RWPE2 (cell line): ENCODE data around the gene CERK.

Experiments used
- ATAC-seq: fragments of 200-7000 bp; cut with Tn5 transposase; 3 replicates; pipeline ENCODE4 v1.9.1; 2021; ENCODE audit warnings: low read depth
- DNase-seq: peaks from one replicate; pipeline ENCODE4 v3.0.0-alpha.2; 2020; ENCODE audit warnings: low spot score
- H3K27ac ChIP-seq: fragments of 450-650 bp; 2 replicates; pipeline ENCODE4 v1.5.1; 2017; ENCODE audit warnings: mild to moderate bottlenecking; ENCODE audit not compliant: poor library complexity, severe bottlenecking
- H3K27me3 ChIP-seq: fragments of 250-450 bp; sonication (Bioruptor Pico); 2 replicates; pipeline ENCODE4 v1.5.1; 2021; ENCODE audit warnings: mild to moderate bottlenecking, moderate library complexity; ENCODE audit not compliant: insufficient read depth, poor library complexity, severe bottlenecking
- H3K36me3 ChIP-seq: fragments of 250-450 bp; sonication (Bioruptor Pico); 2 replicates; pipeline ENCODE4 v1.5.1; 2020; ENCODE audit warnings: low read depth, mild to moderate bottlenecking, moderate library complexity
- H3K4me1 ChIP-seq: fragments of 250-450 bp; sonication (Bioruptor Pico); 2 replicates; pipeline ENCODE4 v1.5.1; 2021; ENCODE audit warnings: mild to moderate bottlenecking, moderate library complexity; ENCODE audit not compliant: insufficient read depth, poor library complexity, severe bottlenecking
- H3K4me3 ChIP-seq: fragments of 250-450 bp; sonication (Bioruptor Pico); 2 replicates; pipeline ENCODE4 v1.5.1; 2021; ENCODE audit warnings: mild to moderate bottlenecking, moderate library complexity; ENCODE audit not compliant: severe bottlenecking
- H3K9me3 ChIP-seq: fragments of 250-450 bp; sonication (Bioruptor Pico); 2 replicates; pipeline ENCODE4 v1.5.1; 2021; ENCODE audit warnings: mild to moderate bottlenecking, moderate library complexity; ENCODE audit not compliant: severe bottlenecking
- TF ChIP-seq, protein P1 (sequence below): fragments of 450-650 bp; IDR thresholded peaks from one replicate; pipeline ENCODE4 v1.5.1; 2017; ENCODE audit warnings: mild to moderate bottlenecking, moderate library complexity; ENCODE audit not compliant: poor library complexity, severe bottlenecking

CERK gene

GRCh38 chr22:46726986-46727317 lies 11.1 kb downstream of the CERK start:
- Histone ChIP-seq H3K36me3 (no peaks in the 10 kb centered on the region), H3K9me3 (no peaks in the 10 kb centered on the region), H3K4me3 (no peak overlapping the region), H3K4me1 (peaks cover 10% of the 10 kb centered on the region), H3K27me3 (no peaks in the 10 kb centered on the region), H3K27ac (no peak overlapping the region)
- TF ChIP-seq, protein P1, sequence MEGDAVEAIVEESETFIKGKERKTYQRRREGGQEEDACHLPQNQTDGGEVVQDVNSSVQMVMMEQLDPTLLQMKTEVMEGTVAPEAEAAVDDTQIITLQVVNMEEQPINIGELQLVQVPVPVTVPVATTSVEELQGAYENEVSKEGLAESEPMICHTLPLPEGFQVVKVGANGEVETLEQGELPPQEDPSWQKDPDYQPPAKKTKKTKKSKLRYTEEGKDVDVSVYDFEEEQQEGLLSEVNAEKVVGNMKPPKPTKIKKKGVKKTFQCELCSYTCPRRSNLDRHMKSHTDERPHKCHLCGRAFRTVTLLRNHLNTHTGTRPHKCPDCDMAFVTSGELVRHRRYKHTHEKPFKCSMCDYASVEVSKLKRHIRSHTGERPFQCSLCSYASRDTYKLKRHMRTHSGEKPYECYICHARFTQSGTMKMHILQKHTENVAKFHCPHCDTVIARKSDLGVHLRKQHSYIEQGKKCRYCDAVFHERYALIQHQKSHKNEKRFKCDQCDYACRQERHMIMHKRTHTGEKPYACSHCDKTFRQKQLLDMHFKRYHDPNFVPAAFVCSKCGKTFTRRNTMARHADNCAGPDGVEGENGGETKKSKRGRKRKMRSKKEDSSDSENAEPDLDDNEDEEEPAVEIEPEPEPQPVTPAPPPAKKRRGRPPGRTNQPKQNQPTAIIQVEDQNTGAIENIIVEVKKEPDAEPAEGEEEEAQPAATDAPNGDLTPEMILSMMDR = no peak
- DNase-seq (no peak), ATAC-seq (no peak)

- no peak for ATAC-seq
- Histone ChIP-seq H3K27me3 (no peaks in the 10 kb centered on the region), H3K36me3 (no peaks in the 10 kb centered on the region), H3K27ac (no peak overlapping the region), H3K4me1 (peaks cover 5% of the 10 kb centered on the region), H3K9me3 (no peaks in the 10 kb centered on the region), H3K4me3 (no peak overlapping the region)
- DNase-seq = no peak
- TF ChIP-seq, protein P1 = no peak
Measured at GRCh38 chr22:46726066-46726985, 11.7 kb downstream of the CERK start.

GRCh38 chr22:46725096-46725495 lies 13.0 kb downstream of the CERK start:
- TF ChIP-seq, protein P1 = no peak
- DNase-seq (no peak), ATAC-seq (no peak)
- H3K27me3 ChIP-seq = no peaks in the 10 kb centered on the region
- H3K4me3 ChIP-seq = no peak overlapping the region
- peaks cover 4% of the 10 kb centered on the region for H3K4me1 ChIP-seq
- peaks cover 4% of the 10 kb centered on the region; the same call in 1 of the 2 replicates for H3K36me3 ChIP-seq
- H3K9me3 ChIP-seq = no peaks in the 10 kb centered on the region
- no peak overlapping the region for H3K27ac ChIP-seq

DNA sequence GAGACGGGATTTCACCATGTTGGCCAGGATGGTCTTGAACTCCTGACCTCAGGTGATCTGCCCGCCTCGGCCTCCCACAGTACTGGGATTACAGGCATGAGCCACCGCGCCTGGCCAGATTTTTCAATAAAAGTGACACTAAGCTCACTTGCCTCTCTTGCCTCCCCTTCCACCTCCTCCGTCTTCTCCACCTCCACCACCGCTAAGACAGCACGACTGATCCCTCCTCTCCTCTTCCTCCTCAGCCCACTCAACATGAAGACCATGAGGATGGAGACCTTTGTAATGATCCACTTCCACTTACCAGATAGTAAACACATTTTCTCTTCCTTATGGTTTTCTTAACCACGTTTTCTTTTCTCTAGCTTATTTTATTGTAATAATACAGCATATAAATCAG lies 14.2 kb downstream of the CERK start:
- TF ChIP-seq, protein P1 = no peak
- DNase-seq (no peak), ATAC-seq (no peak)
- Histone ChIP-seq H3K4me1 (peaks cover 4% of the 10 kb centered on the region), H3K36me3 (peaks cover 14% of the 10 kb centered on the region), H3K4me3 (no peak overlapping the region), H3K27me3 (no peaks in the 10 kb centered on the region), H3K27ac (no peak overlapping the region), H3K9me3 (no peaks in the 10 kb centered on the region)

- H3K4me3 ChIP-seq = no peak overlapping the region
- H3K4me1 ChIP-seq = peaks cover 4% of the 10 kb centered on the region
- H3K27me3 ChIP-seq = no peaks in the 10 kb centered on the region
- no peaks in the 10 kb centered on the region for H3K9me3 ChIP-seq
- ATAC-seq (no peak), DNase-seq (no peak)
- H3K27ac ChIP-seq = no peak overlapping the region
- TF ChIP-seq, protein P1 = no peak
- peaks cover 14% of the 10 kb centered on the region for H3K36me3 ChIP-seq
Measured at GRCh38 chr22:46721501-46722085, 16.5 kb downstream of the CERK start.
